ENCODE results near the gene COA8. TPM values are rescaled to one million over a fixed set of nuclear protein-coding genes. Genes with fewer than 3 reads are reported as not detected.

COA8 gene
- total RNA-seq, 1 experiment from 2014 or later: 38.9 TPM

DNA sequence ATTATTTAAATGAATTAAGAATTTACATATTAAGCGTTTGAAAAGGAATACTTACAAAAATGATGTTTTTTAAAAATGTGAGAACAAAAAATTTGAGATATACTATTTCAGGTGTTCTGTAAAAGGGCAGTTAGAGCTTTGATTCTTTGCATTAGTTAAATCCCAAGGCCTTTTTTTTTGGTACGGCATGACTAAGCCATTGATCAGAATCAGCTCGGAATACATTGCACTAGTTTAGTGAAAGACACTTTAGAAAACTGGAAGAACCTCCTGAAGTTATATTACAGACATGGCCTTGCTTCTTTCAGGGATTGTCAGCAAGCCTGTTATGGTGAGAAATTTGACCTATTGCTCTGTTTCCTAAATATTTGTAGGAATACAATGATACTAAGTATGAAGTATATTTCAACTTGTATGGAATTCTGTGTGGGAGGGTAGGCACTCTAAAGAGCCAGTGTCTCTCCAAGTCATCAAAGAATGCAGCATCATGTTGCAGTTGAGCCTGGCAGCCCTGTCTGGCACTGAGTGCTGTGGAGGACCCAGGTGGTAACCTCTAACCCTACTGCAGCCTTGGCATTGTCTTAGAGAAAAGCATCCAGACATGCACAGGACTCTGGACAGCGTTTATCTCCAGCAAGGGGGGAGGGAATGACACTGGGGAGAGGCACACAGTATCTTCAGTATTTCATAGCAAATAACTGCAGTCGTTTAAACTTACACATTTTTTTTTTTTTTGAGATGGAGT, 67.8 kb downstream of the COA8 start:
- Histone ChIP-seq H3K27me3 (no peaks in the 10 kb centered on the region), H3K4me3 (peak overlapping the region; percentile 65), H3K9me3 (no peaks in the 10 kb centered on the region), H3K36me3 (no peaks in the 10 kb centered on the region; the same call in none of the 2 replicates)
- DNase-seq: no peak

DNA sequence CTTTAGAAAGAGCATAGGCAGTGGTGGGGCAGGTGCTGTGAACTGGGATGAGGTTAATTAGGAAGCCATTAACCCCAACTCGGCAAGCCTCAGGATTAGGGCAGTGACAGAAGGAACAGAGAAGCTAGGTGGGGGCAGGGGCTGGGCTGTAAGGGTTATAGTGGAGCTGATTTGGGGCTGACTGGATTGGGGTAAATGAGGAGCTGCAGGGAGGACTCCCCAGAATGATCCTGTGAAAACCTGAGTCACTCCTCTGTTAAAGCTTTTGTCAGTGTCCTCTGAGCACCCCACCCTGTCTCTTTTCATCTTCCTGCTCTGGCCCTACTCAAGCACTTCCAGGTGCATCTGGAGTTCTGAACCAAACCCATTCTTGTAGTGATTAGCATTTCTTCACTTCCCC, 70.6 kb downstream of the COA8 start:
- DNase-seq: no peak
- H3K9me3 ChIP-seq: no peaks in the 10 kb centered on the region
- no peak overlapping the region for H3K4me3 ChIP-seq
- H3K27me3 ChIP-seq: no peaks in the 10 kb centered on the region
- peaks cover 3% of the 10 kb centered on the region for H3K36me3 ChIP-seq

DNA sequence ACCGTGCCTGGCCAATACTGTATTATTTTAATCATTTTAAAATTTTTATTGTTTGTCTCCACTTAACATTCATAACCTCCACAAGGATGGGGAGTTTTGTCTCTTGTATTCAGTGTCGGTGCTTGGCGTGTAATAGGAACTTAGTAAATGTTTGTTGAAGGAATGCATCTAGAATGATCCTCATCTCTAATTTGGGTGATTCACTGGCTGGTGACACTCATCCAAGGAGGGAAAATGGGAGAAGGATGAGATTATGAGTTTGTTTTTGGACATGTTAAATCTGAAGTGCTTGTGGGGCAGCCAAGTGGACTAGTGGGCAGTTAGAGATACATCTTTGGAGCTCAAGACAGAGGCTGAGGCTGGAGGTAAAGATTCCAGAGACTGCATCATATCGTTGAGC, 71.4 kb downstream of the COA8 start:
- no peak for DNase-seq
- peaks cover 3% of the 10 kb centered on the region for H3K36me3 ChIP-seq
- H3K9me3 ChIP-seq: no peaks in the 10 kb centered on the region
- H3K4me3 ChIP-seq: no peak overlapping the region
- H3K27me3 ChIP-seq: no peaks in the 10 kb centered on the region

DNA sequence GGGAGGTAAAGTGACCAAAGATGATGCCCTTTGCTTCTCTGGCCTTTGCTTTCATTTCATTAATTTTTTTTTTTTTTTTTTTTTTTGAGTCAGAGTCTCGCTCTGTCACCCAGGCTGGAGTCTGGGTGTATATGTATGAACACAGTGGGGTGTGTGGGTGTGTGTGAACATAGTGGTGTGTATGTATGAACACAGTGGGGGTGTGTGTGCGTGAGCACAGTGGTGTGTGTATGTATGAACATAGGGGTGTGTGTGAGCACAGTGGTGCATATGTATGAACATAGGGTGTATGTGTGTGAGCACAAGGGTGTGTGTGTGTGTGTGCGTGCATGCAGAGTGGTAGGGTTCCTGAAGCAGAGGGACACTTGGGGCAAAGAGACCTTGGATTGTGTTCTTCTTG, 75.8 kb downstream of the COA8 start:
- no peak for DNase-seq

More for the DNA sequence above, 75.8 kb downstream of the COA8 start:
- Histone ChIP-seq H3K27me3 (no peaks in the 10 kb centered on the region), H3K4me3 (no peak overlapping the region), H3K9me3 (no peaks in the 10 kb centered on the region), H3K36me3 (peaks cover 3% of the 10 kb centered on the region; the same call in 1 of the 2 replicates)

Other genes starting within 250 kb of the COA8 start
- gene EIF5, start 228.7 kb upstream of the COA8 start, total RNA-seq (2014; rRNA removed; shearing (Covaris generic); ENCODE audit: low replicate concordance): 180 and 183 TPM in 2 replicates
- 26.9 and 31.6 TPM in 2 replicates for gene MARK3, start 177.5 kb upstream of the COA8 start, total RNA-seq (2014; rRNA removed; shearing (Covaris generic); ENCODE audit: low replicate concordance)
- 34.9 and 45.2 TPM in 2 replicates for gene CKB, start 40.1 kb upstream of the COA8 start, total RNA-seq (2014; rRNA removed; shearing (Covaris generic); ENCODE audit: low replicate concordance)
- 29.0 and 43.2 TPM in 2 replicates for gene TRMT61A, start 33.8 kb upstream of the COA8 start, total RNA-seq (2014; rRNA removed; shearing (Covaris generic); ENCODE audit: low replicate concordance)
- 5.4 and 8.2 TPM in 2 replicates for gene BAG5, start 303 bp upstream of the COA8 start, total RNA-seq (2014; rRNA removed; shearing (Covaris generic); ENCODE audit: low replicate concordance)
- gene KLC1, start 66.3 kb downstream of the COA8 start, total RNA-seq (2014; rRNA removed; shearing (Covaris generic); ENCODE audit: low replicate concordance): 75.8 and 113 TPM in 2 replicates
- gene XRCC3, start 152.5 kb downstream of the COA8 start, total RNA-seq (2014; rRNA removed; shearing (Covaris generic); ENCODE audit: low replicate concordance): 31.5 and 58.1 TPM in 2 replicates
- 23.6 and 30.1 TPM in 2 replicates for gene ZFYVE21, start 152.8 kb downstream of the COA8 start, total RNA-seq (2014; rRNA removed; shearing (Covaris generic); ENCODE audit: low replicate concordance)

All from MG63 (cell line).